Stimulated activated CD4-positive, alpha-beta T cell treated with anti-CD3 and anti-CD28 coated beads, Interleukin-2, amount 100 ng/mL, for 48 hours (primary cell): ENCODE measurements around the gene HSD17B7.

ENCODE experiments used
- DNase-seq, 2 donors: peaks; one replicate each; pipeline ENCODE4 v3.0.0-alpha.2; 2020

HSD17B7 gene

GRCh38 chr1:162859191-162859590, 68.7 kb downstream of the HSD17B7 start:
- no peak for DNase-seq

GRCh38 chr1:162861101-162861500, 70.6 kb downstream of the HSD17B7 start, which contains the start of gene CCDC190:
Gene CCDC190, minus strand, starts transcription at chr1:162861175. Its CDS starts 1,529 bp downstream, at chr1:162859646.
- DNase-seq = no peak

- no peak for DNase-seq
These were observed 71.1 kb downstream of the HSD17B7 start for GRCh38 chr1:162861625-162862024.
